ENCODE results near the gene FGD3.

Gene FGD3

DNA sequence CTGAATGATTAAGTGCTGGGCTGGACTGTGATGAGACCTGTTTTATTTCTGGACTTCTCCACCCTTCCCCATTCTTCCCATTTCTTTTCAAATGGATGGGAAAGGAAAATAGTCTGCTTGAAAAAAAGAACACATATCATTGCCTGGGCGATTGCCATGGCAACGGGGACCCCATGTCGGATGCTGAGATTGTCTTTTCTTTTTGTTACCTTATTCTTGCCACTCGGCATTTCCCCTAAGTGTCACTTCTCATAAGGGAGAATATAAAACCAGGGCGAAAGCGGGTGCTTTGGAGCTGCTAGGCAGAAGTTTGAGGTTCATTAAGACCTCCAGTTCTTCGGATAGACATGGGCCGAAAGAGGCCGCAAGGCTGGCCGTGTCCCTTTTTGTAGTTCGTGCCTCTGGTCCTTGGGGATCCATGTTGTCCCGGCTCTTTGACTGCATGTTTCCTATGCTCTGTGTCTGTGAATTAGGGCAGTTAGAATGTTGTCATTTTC lies 763 bp downstream of the FGD3 start:
- DNase-seq (ENCODE audit: low read depth), result no peak
- TF ChIP-seq, protein P1, sequence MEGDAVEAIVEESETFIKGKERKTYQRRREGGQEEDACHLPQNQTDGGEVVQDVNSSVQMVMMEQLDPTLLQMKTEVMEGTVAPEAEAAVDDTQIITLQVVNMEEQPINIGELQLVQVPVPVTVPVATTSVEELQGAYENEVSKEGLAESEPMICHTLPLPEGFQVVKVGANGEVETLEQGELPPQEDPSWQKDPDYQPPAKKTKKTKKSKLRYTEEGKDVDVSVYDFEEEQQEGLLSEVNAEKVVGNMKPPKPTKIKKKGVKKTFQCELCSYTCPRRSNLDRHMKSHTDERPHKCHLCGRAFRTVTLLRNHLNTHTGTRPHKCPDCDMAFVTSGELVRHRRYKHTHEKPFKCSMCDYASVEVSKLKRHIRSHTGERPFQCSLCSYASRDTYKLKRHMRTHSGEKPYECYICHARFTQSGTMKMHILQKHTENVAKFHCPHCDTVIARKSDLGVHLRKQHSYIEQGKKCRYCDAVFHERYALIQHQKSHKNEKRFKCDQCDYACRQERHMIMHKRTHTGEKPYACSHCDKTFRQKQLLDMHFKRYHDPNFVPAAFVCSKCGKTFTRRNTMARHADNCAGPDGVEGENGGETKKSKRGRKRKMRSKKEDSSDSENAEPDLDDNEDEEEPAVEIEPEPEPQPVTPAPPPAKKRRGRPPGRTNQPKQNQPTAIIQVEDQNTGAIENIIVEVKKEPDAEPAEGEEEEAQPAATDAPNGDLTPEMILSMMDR (IDR thresholded peaks at IDR 0.05; ENCODE audit: control insufficient read depth, insufficient read depth, low read depth, low read length, missing control alignments), result no peak
- no peak overlapping the region for H3K4me3 ChIP-seq (ENCODE audit: control insufficient read depth, low read depth, low read length)

DNA sequence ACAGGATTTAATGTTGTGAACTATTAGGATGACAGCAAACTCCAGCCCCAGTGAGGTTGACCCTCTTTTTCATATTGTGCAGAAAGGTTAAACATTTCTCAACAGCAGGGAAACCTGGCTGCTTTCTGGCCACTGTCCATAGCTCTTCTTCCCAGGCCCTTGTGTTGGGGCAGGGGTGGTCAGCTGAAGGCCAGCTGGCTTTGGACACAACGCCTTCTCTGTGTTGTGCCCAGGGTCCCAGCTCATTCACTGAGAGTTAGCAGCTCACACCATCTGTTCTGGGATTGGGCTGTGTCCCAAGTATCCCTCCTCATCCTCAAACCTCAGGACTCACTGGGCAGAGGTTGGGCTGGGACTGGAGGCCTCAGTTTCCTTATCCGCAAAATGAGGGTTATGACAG lies 1.3 kb downstream of the FGD3 start:
- no peak overlapping the region for H3K4me3 ChIP-seq (ENCODE audit: control insufficient read depth, low read depth, low read length)
- no peak for DNase-seq (ENCODE audit: low read depth)
- TF ChIP-seq, protein P1 (IDR thresholded peaks at IDR 0.05; ENCODE audit: control insufficient read depth, insufficient read depth, low read depth, low read length, missing control alignments), result no peak

DNA sequence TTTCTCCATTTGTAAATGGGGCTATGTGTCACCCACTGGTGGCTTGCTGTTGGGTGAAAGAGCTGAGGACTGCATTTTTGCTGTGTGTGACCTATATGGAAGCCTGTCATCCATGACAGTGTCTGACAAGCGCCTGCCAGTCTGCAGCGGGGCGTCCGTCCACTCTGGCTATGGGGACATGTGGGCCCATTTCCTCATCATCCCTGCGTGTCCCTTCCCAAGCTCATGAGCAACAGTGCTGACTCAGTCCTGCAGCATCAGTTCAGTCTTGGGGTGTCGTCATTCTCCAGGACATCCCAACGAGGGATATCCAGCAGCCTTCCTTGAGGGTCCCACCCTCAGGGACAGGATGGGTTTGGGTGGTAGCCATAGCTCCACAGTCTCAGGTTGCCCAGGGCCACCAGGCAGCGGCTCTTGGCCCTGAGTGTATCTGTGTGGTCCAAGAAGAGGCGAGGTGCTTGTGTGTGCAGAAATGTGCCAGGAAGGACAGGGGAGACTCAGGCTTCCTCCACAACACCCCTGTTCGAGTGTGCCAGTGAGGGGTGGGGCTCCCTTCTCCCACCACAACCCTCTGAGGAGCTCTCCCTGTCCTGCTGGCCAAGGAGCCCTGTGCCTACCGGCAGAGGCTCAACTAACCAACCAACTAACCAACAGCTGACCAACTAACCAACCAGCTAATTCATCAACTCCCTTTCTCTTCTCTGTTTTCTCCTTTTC lies 2.1 kb downstream of the FGD3 start:
- H3K4me3 ChIP-seq (ENCODE audit: control insufficient read depth, low read depth, low read length), result no peak overlapping the region
- TF ChIP-seq, protein P1 (IDR thresholded peaks at IDR 0.05; ENCODE audit: control insufficient read depth, insufficient read depth, low read depth, low read length, missing control alignments), result no peak
- DNase-seq (ENCODE audit: low read depth), result no peak

DNA sequence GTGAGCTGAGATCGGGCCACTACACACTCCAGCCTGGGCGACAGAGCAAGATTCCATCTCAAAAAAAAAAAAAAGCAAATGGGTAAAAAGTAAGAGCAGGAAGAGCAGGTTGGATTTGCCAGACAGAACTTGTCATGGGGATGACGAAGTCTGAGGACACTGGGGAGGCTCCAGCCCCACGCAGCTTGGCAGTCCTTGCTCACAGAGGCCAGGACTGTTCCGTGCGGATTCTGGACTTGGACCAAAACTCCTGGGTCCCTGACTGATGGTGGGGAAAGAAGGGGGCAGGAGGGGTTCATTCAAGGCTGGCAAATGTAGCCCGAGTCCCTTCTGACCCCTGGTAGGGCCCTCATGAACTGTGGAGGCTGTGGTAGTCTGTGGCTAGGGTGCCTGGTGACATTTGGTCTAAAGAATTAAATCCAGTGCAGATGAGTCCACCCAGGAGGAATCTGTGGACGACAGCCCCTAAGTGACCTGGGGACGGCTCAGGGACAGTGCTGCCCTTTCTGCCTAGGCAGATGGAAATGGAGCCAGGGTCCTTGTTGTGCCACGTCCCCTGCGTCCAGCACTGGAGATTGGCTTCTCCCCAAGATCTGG lies 3.1 kb downstream of the FGD3 start:
- TF ChIP-seq, protein P1 (IDR thresholded peaks at IDR 0.05; ENCODE audit: control insufficient read depth, insufficient read depth, low read depth, low read length, missing control alignments), result no peak
- no peak for DNase-seq (ENCODE audit: low read depth)
- no peak overlapping the region for H3K4me3 ChIP-seq (ENCODE audit: control insufficient read depth, low read depth, low read length)

DNA sequence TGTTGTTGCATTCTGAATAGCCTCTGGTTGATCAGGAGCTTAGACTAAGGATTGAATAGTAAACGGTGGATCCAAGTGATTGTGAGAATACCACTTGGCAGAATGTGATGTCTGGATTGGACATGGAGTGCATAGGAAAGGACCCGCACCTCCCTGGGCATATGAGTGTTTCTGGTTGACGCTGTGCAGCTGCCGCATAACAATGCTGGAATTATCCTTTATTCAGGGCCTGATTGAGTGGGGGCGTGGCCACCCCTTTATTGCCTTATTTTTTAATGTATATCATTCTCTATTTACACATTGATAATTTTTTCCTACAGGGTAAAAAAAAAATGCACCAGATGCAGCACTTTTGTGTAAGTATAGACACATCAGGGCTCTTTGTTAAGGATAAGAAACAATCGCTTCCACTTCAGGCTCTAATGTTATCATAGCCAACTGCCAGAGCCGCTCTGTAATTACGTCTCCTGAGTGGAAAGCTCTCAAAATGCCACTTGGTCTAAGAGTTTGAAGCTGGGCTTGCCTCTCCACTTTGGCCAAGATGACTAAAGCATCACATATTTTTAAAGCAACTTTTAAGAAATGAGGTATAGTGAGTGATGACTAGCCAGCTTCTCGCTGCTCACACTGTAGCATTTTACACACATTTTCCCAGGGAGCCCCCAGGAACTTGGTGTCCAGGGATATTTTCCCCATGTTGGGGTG lies 5.7 kb downstream of the FGD3 start:
- H3K4me3 ChIP-seq (ENCODE audit: control insufficient read depth, low read depth, low read length), result no peak overlapping the region
- TF ChIP-seq, protein P1 (IDR thresholded peaks at IDR 0.05; ENCODE audit: control insufficient read depth, insufficient read depth, low read depth, low read length, missing control alignments), result no peak
- no peak for DNase-seq (ENCODE audit: low read depth)

DNA sequence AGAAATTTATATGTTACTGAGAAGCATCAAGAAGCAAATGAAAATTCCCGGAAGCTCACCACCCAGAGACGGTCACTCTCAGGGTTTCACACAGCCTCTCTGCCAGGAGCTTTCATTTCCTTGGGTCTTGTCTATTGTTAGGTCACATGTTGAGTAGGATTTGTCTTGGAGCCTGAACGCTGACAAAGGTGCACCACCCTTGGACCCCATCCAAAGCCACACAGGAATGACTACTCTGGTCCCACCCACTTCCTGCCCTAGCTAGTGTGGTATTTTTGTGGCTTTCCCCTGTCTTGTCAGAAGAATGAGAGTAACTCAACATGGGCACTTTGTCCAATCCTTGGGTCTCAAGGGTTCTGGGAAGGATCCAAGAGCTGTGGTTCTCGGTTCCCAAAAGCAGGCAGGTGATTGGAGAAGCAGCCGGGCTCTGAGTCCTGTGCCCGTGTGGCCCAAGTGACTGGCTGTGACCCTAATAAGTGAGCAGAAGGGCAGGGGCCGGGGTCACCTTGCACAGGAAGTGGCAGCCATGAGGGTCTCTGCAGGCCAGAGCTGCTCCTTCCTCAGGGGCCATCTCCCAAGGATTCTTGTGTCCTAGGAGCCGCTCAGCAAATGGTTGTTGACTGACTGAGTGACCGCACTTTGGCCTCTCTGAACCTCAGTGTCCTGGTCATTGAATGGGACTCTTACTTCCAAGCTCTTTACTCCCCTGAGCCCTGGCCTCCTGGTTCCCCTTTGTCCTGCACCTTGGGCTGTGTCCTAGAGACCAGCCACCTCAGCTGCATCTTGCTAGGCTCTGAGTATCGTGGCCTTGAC lies 6.9 kb downstream of the FGD3 start:
- TF ChIP-seq, protein P1 (IDR thresholded peaks at IDR 0.05; ENCODE audit: control insufficient read depth, insufficient read depth, low read depth, low read length, missing control alignments), result no peak
- no peak overlapping the region for H3K4me3 ChIP-seq (ENCODE audit: control insufficient read depth, low read depth, low read length)
- DNase-seq (ENCODE audit: low read depth), result no peak
